GM18951 (cell line): Measurements from ENCODE around the gene DAP.

ENCODE experiments used
- POLR2A ChIP-seq: IDR thresholded peaks from 4 replicates; pipeline ENCODE4 v1.6.1; 2011; ENCODE audit warnings: mild to moderate bottlenecking; ENCODE audit not compliant: insufficient read length, insufficient read depth; ENCODE audit errors: extremely low read depth
- in situ Hi-C: fragments of 300-500 bp; cut with MboI; formaldehyde crosslinking; loops from one replicate; pipeline ENCODE4 v1.12.0; 2022; ENCODE audit warnings: low sequenced_read_pairs, mixed read lengths, inconsistent platforms; ENCODE audit not compliant: unreplicated experiment

DAP gene

GRCh38 chr5:10691826-10692785 is 68.9 kb downstream of the DAP start:
- TF ChIP-seq POLR2A, result no peak
- in situ Hi-C loops, result loop anchor here (25.0 kb wide), 2 partner anchors 295 to 495 kb away; no protein-coding TSS in a partner anchor

- in situ Hi-C loops, result loop anchor here (25.0 kb wide), 2 partner anchors 297 to 497 kb away; no protein-coding TSS in a partner anchor
Observed at GRCh38 chr5:10690460-10691440, 70.3 kb downstream of the DAP start.

GRCh38 chr5:10689391-10690081 is 71.5 kb downstream of the DAP start:
- in situ Hi-C loops, result loop anchor here (25.0 kb wide), 2 partner anchors 298 to 498 kb away; no protein-coding TSS in a partner anchor
- no peak for TF ChIP-seq POLR2A

More at GRCh38 chr5:10690460-10691440, 70.3 kb downstream of the DAP start:
- TF ChIP-seq POLR2A, result no peak

- in situ Hi-C loops, result loop anchor here (25.0 kb wide), 2 partner anchors 299 to 499 kb away; no protein-coding TSS in a partner anchor
- TF ChIP-seq POLR2A, result no peak
Observed at GRCh38 chr5:10688651-10689171, 72.3 kb downstream of the DAP start.

GRCh38 chr5:10686890-10687289 is 74.1 kb downstream of the DAP start:
- in situ Hi-C loops, result loop anchor here (25.0 kb wide), 2 partner anchors 300 to 500 kb away; no protein-coding TSS in a partner anchor
- TF ChIP-seq POLR2A, result no peak

- in situ Hi-C loops, result loop anchor here (25.0 kb wide), 2 partner anchors 302 to 502 kb away; no protein-coding TSS in a partner anchor
- no peak for TF ChIP-seq POLR2A
Observed at GRCh38 chr5:10685115-10685521, 75.9 kb downstream of the DAP start.

GRCh38 chr5:10684303-10685086 is 76.5 kb downstream of the DAP start:
- in situ Hi-C loops, result loop anchor here (25.0 kb wide), 2 partner anchors 303 to 503 kb away; no protein-coding TSS in a partner anchor
- TF ChIP-seq POLR2A, result no peak

GRCh38 chr5:10682801-10683525 is 78.1 kb downstream of the DAP start:
- in situ Hi-C loops, result loop anchor here (25.0 kb wide), 2 partner anchors 304 to 504 kb away; no protein-coding TSS in a partner anchor
- TF ChIP-seq POLR2A, result no peak

- TF ChIP-seq POLR2A, result no peak
- in situ Hi-C loops, result loop anchor here (25.0 kb wide), 2 partner anchors 305 to 505 kb away; no protein-coding TSS in a partner anchor
Observed at GRCh38 chr5:10681731-10682679, 79.0 kb downstream of the DAP start.
